Activated naive CD8-positive, alpha-beta T cell treated with anti-CD3 and anti-CD28 coated beads for 36 hours (primary cell): Measurements from ENCODE around the gene CNEP1R1. TPM values are rescaled to one million over a fixed set of nuclear protein-coding genes. Genes with fewer than 3 reads are reported as not detected.

Source experiments
- total RNA-seq, 2 experiments: library from RNA; stranded (reverse); gene quantifications; one replicate each; pipeline ENCODE4 v1.2.3, GENCODE V29; 2021

Gene CNEP1R1
- total RNA-seq, 2 experiments from 2014 or later = 15.6 to 16.0 TPM

Other genes starting within 250 kb of the CNEP1R1 start
- not detected for gene ZNF423, start 169.1 kb upstream of the CNEP1R1 start, total RNA-seq
- gene HEATR3, start 40.7 kb downstream of the CNEP1R1 start, total RNA-seq = 10 to 100 TPM; 26.8 to 27.6 TPM
- 10 to 100 TPM; 18.6 to 19.7 TPM for gene TENT4B, start 128.1 kb downstream of the CNEP1R1 start, total RNA-seq
- 10 to 100 TPM; 72.3 to 73.1 TPM for gene ADCY7, start 241.3 kb downstream of the CNEP1R1 start, total RNA-seq